ENCODE results near the gene CNNM2. TPM values are rescaled to one million over a fixed set of nuclear protein-coding genes. Genes with fewer than 3 reads are reported as not detected.
"Not testable (repeated sequence)": the region's sequence is repeated elsewhere in the genome, so short reads cannot be mapped to it uniquely, and the experiment has no call there.

Gene CNNM2
- total RNA-seq, 1 donor, result 9.4 TPM

DNA sequence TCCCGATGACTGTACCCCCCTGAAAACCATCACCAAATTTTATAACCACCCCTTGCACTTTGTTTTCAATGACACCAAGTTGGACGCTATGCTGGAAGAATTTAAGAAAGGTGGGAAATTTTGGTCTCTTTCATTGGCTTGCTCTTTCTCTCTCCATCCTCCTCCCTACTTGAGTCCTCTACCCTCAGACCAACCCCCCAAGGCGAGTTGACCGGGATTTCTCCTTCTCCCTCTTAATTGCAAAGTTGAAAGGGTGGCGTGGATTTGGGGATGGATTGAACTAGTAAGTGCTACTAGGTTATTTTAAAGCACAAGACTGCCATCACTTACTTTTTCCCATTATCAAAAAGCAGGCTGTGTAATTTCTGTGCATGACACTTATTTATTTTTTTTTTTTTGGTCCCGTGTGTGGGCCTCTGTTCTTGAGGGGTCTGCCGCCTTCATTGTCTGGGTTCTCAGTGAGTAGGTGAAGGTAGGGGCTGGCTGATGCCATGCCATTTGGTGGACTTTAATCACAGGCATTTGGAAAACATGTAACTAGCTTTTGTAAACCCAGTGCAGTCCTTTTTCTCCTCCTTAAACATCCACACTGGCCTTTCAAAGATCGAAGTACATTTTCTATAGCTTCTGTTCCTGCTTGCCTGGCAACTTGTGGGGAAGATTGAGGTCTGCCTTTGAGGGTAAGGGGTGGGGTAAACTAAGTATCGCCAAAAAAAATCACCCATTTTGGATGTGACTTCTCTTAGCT is 2.1 kb downstream of the CNNM2 start:
- Histone ChIP-seq H2AFZ (ENCODE audit: low read length) (peak overlapping the region; percentile 99), H3K36me3 (ENCODE audit: insufficient read depth, low read length) (no peaks in the 10 kb centered on the region), H3K4me3 (ENCODE audit: insufficient read depth, low read length) (peak overlapping the region; percentile 99), H3K4me1 (ENCODE audit: insufficient read depth, low read length) (peaks cover 14% of the 10 kb centered on the region), H3K9me3 (ENCODE audit: low read depth, low read length) (no peaks in the 10 kb centered on the region), H3K27me3 (ENCODE audit: insufficient read depth, low read length) (peaks cover 15% of the 10 kb centered on the region), H4K20me1 (ENCODE audit: insufficient read depth, low read length) (no peaks in the 10 kb centered on the region), H3K27ac (ENCODE audit: low read depth, low read length) (no peak overlapping the region), H3K79me2 (ENCODE audit: insufficient read depth, low read length) (peaks cover 4% of the 10 kb centered on the region), H3K4me2 (ENCODE audit: insufficient read depth, low read length) (peak overlapping the region; percentile 93)
- TF ChIP-seq, protein P1, sequence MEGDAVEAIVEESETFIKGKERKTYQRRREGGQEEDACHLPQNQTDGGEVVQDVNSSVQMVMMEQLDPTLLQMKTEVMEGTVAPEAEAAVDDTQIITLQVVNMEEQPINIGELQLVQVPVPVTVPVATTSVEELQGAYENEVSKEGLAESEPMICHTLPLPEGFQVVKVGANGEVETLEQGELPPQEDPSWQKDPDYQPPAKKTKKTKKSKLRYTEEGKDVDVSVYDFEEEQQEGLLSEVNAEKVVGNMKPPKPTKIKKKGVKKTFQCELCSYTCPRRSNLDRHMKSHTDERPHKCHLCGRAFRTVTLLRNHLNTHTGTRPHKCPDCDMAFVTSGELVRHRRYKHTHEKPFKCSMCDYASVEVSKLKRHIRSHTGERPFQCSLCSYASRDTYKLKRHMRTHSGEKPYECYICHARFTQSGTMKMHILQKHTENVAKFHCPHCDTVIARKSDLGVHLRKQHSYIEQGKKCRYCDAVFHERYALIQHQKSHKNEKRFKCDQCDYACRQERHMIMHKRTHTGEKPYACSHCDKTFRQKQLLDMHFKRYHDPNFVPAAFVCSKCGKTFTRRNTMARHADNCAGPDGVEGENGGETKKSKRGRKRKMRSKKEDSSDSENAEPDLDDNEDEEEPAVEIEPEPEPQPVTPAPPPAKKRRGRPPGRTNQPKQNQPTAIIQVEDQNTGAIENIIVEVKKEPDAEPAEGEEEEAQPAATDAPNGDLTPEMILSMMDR (IDR thresholded peaks at IDR 0.05; ENCODE audit: extremely low read depth, low read depth, low read length), result no peak
- DNase-seq (ENCODE audit: insufficient read length, low spot score, missing footprints), result peak; percentile 73

DNA sequence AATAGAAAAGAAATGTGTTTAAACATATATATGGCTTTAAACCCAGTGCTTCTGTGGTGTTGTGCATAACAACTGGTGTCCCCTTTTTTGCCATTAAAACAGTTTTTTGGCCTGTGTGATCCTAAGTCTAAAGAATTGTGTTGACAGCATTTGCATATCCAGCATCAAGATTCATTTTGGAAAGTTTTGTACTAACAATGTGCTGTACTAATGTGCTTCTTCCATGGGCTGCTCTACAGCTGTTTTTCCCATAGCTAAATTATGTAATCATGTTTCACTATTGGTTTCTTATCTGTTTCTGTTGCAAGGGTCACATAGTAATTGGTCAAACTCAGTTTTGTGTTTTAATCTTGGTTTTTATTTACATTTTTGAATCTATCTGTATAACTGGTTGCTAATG is 5.5 kb downstream of the CNNM2 start:
- Histone ChIP-seq H4K20me1 (ENCODE audit: insufficient read depth, low read length) (no peaks in the 10 kb centered on the region), H3K79me2 (ENCODE audit: insufficient read depth, low read length) (peaks cover 4% of the 10 kb centered on the region), H3K4me2 (ENCODE audit: insufficient read depth, low read length) (no peak overlapping the region), H3K4me1 (ENCODE audit: insufficient read depth, low read length) (peaks cover 8% of the 10 kb centered on the region), H3K4me3 (ENCODE audit: insufficient read depth, low read length) (no peak overlapping the region), H3K9me3 (ENCODE audit: low read depth, low read length) (no peaks in the 10 kb centered on the region), H3K27ac (ENCODE audit: low read depth, low read length) (no peak overlapping the region), H3K36me3 (ENCODE audit: insufficient read depth, low read length) (no peaks in the 10 kb centered on the region), H2AFZ (ENCODE audit: low read length) (no peak overlapping the region), H3K27me3 (ENCODE audit: insufficient read depth, low read length) (peaks cover 15% of the 10 kb centered on the region)
- DNase-seq (ENCODE audit: insufficient read length, low spot score, missing footprints), result no peak
- TF ChIP-seq, protein P1 (IDR thresholded peaks at IDR 0.05; ENCODE audit: extremely low read depth, low read depth, low read length), result no peak

DNA sequence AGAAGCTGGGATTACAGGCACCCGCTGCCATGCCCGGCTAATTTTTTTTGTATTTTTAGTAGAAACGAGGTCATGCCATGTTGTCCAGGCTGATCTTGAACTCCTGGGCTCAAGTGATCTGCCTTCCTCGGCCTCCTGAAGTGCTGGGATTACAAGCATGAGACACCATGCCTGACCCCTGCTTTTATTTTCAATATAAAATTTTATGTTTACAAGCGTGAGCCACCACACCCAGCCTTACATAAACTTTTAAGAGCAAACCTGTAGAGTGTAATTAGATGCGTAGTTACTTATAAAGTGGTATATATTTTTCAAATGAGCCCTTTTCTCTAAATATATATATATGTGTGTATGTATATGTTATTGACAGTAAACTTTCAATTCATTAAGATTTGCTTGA is 8.7 kb downstream of the CNNM2 start:
- Histone ChIP-seq H2AFZ (ENCODE audit: low read length) (no peak overlapping the region), H3K9me3 (ENCODE audit: low read depth, low read length) (no peaks in the 10 kb centered on the region)
- TF ChIP-seq, protein P1 (IDR thresholded peaks at IDR 0.05; ENCODE audit: extremely low read depth, low read depth, low read length), result no peak

DNA sequence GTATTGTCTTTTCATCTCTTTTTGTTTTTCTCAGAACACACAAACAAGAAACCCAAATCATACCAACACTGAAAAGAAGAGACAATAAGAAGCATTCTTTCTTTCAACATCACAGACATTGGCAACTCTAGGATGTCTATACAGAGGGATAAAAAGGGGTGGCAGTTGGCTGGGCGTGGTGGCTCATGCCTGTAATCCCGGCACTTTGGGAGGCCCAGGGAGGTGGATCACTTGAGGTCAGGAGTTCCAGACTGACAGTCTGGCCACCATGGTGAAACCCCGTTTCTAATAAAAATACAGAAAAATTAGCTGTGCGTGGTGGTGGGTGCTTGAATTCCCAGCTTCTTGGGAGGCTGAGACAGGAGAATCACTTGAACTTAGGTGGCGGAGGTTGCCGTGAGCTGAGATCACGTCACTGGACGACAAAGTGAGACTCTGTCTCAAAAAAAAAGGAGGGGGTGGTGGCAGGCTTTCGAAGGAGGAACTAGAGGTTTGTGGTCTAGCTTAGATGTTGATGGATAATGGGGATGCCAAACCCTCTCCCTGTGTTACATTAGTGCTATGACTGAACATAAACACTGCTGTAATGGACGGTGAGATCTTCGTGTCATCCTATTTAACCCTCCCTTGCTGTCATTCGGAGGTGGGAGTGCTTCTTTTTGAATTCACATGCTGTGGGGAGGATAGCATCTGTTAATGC is 9.4 kb downstream of the CNNM2 start:
- DNase-seq (ENCODE audit: insufficient read length, low spot score, missing footprints), result peak; percentile 8
- Histone ChIP-seq H3K9me3 (ENCODE audit: low read depth, low read length) (no peaks in the 10 kb centered on the region), H3K36me3 (ENCODE audit: insufficient read depth, low read length) (no peaks in the 10 kb centered on the region), H4K20me1 (ENCODE audit: insufficient read depth, low read length) (no peaks in the 10 kb centered on the region), H2AFZ (ENCODE audit: low read length) (no peak overlapping the region), H3K79me2 (ENCODE audit: insufficient read depth, low read length) (no peaks in the 10 kb centered on the region), H3K4me2 (ENCODE audit: insufficient read depth, low read length) (no peak overlapping the region), H3K4me3 (ENCODE audit: insufficient read depth, low read length) (no peak overlapping the region), H3K4me1 (ENCODE audit: insufficient read depth, low read length) (no peaks in the 10 kb centered on the region), H3K27me3 (ENCODE audit: insufficient read depth, low read length) (no peaks in the 10 kb centered on the region), H3K27ac (ENCODE audit: low read depth, low read length) (no peak overlapping the region)
- TF ChIP-seq, protein P1 (IDR thresholded peaks at IDR 0.05; ENCODE audit: extremely low read depth, low read depth, low read length), result no peak

More for the DNA sequence above, 8.7 kb downstream of the CNNM2 start:
- Histone ChIP-seq H3K4me3 (ENCODE audit: insufficient read depth, low read length) (no peak overlapping the region), H3K4me1 (ENCODE audit: insufficient read depth, low read length) (no peaks in the 10 kb centered on the region), H4K20me1 (ENCODE audit: insufficient read depth, low read length) (no peaks in the 10 kb centered on the region), H3K27me3 (ENCODE audit: insufficient read depth, low read length) (no peaks in the 10 kb centered on the region), H3K36me3 (ENCODE audit: insufficient read depth, low read length) (no peaks in the 10 kb centered on the region), H3K79me2 (ENCODE audit: insufficient read depth, low read length) (no peaks in the 10 kb centered on the region), H3K27ac (ENCODE audit: low read depth, low read length) (no peak overlapping the region), H3K4me2 (ENCODE audit: insufficient read depth, low read length) (no peak overlapping the region)
- DNase-seq (ENCODE audit: insufficient read length, low spot score, missing footprints), result no peak

DNA sequence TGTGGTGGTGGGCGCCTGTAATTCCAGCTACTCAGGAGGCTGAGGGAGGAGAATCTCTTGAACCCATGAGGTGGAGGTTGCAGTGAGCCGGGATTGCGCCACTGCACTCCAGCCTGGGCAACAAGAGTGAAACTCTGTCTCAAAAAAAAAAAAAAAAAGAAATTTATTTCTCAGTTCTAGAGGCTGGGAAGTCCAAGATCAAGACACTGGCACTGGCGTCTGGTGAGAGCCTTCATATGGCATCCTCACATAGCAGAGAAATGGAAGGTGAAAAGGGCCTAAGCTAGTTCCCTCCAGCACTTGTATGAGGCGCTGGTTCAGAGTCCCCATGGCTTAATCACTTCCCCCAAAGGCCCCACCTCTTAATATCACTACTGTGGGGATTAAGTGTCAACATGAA is 10.3 kb downstream of the CNNM2 start:
- H2AFZ ChIP-seq (ENCODE audit: low read length); H3K4me1 ChIP-seq (ENCODE audit: insufficient read depth, low read length); H3K79me2 ChIP-seq (ENCODE audit: insufficient read depth, low read length); H3K4me3 ChIP-seq (ENCODE audit: insufficient read depth, low read length); H3K4me2 ChIP-seq (ENCODE audit: insufficient read depth, low read length); DNase-seq (ENCODE audit: insufficient read length, low spot score, missing footprints); H4K20me1 ChIP-seq (ENCODE audit: insufficient read depth, low read length); H3K9me3 ChIP-seq (ENCODE audit: low read depth, low read length); H3K27me3 ChIP-seq (ENCODE audit: insufficient read depth, low read length); H3K36me3 ChIP-seq (ENCODE audit: insufficient read depth, low read length); H3K27ac ChIP-seq (ENCODE audit: low read depth, low read length): not testable (repeated sequence)

All from osteoblast (primary cell).